HUES6 (cell line): ENCODE results near the gene ERICH3.

Experiments
- H3K27ac ChIP-seq: 2 replicates; pipeline ENCODE4 v1.7.0; 2013; ENCODE audit warnings: low read depth, mild to moderate bottlenecking, low read length, inconsistent platforms
- H3K27me3 ChIP-seq: 2 replicates; pipeline ENCODE4 v1.6.1; 2013; ENCODE audit warnings: low read length; ENCODE audit not compliant: control insufficient read depth, insufficient read depth
- H3K36me3 ChIP-seq: 2 replicates; pipeline ENCODE4 v1.6.1; 2013; ENCODE audit warnings: low read length; ENCODE audit not compliant: control insufficient read depth, insufficient read depth
- H3K4me1 ChIP-seq: 2 replicates; pipeline ENCODE4 v1.6.1; 2013; ENCODE audit warnings: low read length; ENCODE audit not compliant: control insufficient read depth, insufficient read depth
- H3K4me3 ChIP-seq: 2 replicates; pipeline ENCODE4 v1.5.1; 2013; ENCODE audit warnings: low read depth, low read length
- H3K9ac ChIP-seq: one replicate; pipeline ENCODE4 v1.6.1; 2013; ENCODE audit warnings: mild to moderate bottlenecking, low read length
- H3K9me3 ChIP-seq: 2 replicates; pipeline ENCODE4 v1.6.1; 2013; ENCODE audit warnings: low read depth, low read length; ENCODE audit not compliant: control insufficient read depth, insufficient read depth

Gene ERICH3

DNA sequence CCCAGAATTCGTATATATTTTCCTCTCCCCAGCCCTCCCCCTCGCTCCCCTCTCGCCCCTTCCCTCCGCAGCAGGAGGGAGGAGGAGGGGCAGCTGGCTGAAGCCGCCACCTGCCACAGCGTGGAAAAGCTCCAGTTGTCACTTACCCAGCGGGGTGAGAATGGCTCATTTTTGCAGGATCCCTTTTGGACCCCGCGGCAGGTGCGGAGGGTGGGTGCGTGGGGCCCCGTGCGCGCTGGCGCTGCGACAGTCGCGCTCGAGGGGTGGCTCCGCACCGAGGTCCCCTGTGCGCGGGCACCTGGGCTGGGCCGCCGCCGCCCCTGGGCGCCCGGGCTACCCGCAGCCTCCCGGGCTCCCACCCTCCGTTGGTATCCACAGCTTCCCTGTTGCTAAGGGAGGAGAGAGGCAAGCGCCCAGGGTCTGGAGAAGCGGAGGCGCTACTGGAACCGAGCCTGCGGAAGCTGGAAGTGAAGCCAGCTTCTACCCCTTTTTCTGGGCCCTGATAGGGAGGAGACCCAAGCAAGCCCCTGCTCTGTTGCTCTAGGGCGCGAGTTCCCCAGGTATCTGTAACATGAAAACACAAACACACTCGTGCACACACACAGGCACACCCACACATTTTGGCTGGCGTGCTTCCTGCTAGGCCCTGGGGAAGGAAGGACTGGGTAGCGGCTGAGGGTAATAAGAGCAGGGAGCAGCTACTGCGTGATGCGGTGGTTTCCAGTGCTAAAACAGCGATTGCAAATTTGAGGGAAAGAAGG is at the start of gene ERICH3:
ERICH3 (minus strand) TSS at position 442 of the 761 bp plus-strand sequence; CDS start at position 169, 273 bp downstream.
- Histone ChIP-seq H3K9ac (no peak within 1 kb of the TSS), H3K4me3 (peak within 1 kb of the TSS; percentile 53), H3K4me1 (peaks cover 8% of the 10 kb centered on the region), H3K36me3 (no peaks in the 10 kb centered on the region), H3K27ac (no peak within 1 kb of the TSS), H3K27me3 (peaks cover 26% of the 10 kb centered on the region), H3K9me3 (peaks cover 10% of the 10 kb centered on the region; the same call in 1 of the 2 replicates)

DNA sequence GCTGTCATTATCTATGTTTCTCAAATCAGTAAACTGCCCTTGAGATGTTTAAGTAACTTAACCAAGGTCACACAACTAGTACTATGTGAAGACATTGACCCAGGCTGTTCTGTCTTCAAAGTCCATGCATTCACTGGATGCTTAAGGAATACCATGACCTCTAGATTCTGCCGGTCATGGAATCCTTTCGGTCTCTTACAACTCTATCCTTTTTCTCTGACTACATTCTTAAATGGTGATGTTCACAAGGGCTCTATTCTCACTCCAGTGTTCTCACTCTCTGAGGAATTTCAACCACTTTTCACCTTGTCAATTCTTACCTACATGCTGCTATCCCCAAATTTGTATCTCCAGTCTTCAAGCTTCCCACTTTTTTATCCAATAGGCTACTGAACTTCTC is 44.0 kb upstream of the ERICH3 start:
- no peaks in the 10 kb centered on the region for H3K9me3 ChIP-seq
- 0 out of 2 replicates have a peak, but pooled peaks cover 5% of the 10 kb centered on the region for H3K4me1 ChIP-seq
- H3K9ac ChIP-seq, result no peak overlapping the region
- no peak overlapping the region for H3K27ac ChIP-seq
- H3K4me3 ChIP-seq, result no peak overlapping the region
- no peaks in the 10 kb centered on the region for H3K27me3 ChIP-seq
- peaks cover 59% of the 10 kb centered on the region for H3K36me3 ChIP-seq

- Histone ChIP-seq H3K9me3 (no peaks in the 10 kb centered on the region), H3K4me3 (no peak overlapping the region), H3K9ac (no peak overlapping the region), H3K4me1 (0 out of 2 replicates have a peak, but pooled peaks cover 5% of the 10 kb centered on the region), H3K36me3 (peaks cover 57% of the 10 kb centered on the region), H3K27ac (no peak overlapping the region), H3K27me3 (no peaks in the 10 kb centered on the region)
These were observed 43.2 kb upstream of the ERICH3 start for GRCh38 chr1:74716822-74717221.

GRCh38 chr1:74715806-74716205 is 42.2 kb upstream of the ERICH3 start:
- H3K27me3 ChIP-seq, result no peaks in the 10 kb centered on the region
- H3K9me3 ChIP-seq, result no peaks in the 10 kb centered on the region
- 0 out of 2 replicates have a peak, but pooled peaks cover 5% of the 10 kb centered on the region for H3K4me1 ChIP-seq
- no peak overlapping the region for H3K4me3 ChIP-seq
- peaks cover 54% of the 10 kb centered on the region for H3K36me3 ChIP-seq
- H3K9ac ChIP-seq, result no peak overlapping the region
- no peak overlapping the region for H3K27ac ChIP-seq

- Histone ChIP-seq H3K27ac (no peak overlapping the region), H3K27me3 (no peaks in the 10 kb centered on the region), H3K36me3 (peaks cover 52% of the 10 kb centered on the region), H3K4me3 (no peak overlapping the region), H3K9ac (no peak overlapping the region), H3K9me3 (no peaks in the 10 kb centered on the region), H3K4me1 (0 out of 2 replicates have a peak, but pooled peaks cover 5% of the 10 kb centered on the region)
These were observed 41.6 kb upstream of the ERICH3 start for GRCh38 chr1:74715236-74715502.

DNA sequence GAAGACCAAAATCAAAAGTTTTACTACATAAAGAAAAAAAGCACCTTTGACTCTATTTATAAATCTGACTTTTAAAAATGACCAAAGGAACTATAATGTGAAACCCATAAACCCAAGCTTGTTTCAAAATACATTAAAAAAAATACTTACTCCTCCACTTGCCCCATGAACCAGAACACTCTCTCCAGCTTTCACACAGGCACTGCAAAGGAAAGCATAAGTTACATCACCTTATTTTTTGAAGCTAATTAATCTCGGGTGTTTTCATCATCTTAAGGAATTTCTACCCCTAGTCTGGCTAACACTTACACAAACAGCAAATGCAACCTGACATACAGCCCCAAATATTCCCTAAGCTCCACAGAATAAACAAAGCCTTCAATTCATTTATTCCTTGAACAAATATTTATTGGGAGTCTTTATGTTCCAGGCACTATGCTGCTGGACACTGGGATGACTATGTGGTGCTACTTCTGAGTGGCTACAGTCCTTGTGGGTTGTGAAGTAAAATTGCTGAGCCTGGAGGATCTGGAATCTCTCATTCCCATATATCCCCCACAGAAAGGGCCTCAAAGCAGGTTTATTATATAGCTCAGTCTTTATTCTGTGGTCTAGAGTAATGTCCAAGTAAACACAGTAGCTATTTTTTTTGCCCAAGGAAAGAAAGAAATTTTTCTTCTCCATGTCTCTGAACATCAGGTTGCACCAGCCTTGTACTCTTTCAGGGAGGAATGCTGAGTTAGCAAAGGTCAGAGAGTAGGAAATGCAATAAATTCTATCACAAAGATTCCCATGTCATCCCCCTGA is 41.0 kb upstream of the ERICH3 start:
- 0 out of 2 replicates have a peak, but pooled peaks cover 5% of the 10 kb centered on the region for H3K4me1 ChIP-seq
- H3K9ac ChIP-seq, result no peak overlapping the region
- H3K27ac ChIP-seq, result no peak overlapping the region
- no peaks in the 10 kb centered on the region for H3K9me3 ChIP-seq
- no peaks in the 10 kb centered on the region for H3K27me3 ChIP-seq
- H3K36me3 ChIP-seq, result peaks cover 47% of the 10 kb centered on the region
- H3K4me3 ChIP-seq, result no peak overlapping the region

- no peaks in the 10 kb centered on the region for H3K9me3 ChIP-seq
- H3K4me3 ChIP-seq, result no peak overlapping the region
- no peak overlapping the region for H3K27ac ChIP-seq
- H3K4me1 ChIP-seq, result 0 out of 2 replicates have a peak, but pooled peaks cover 5% of the 10 kb centered on the region
- H3K27me3 ChIP-seq, result no peaks in the 10 kb centered on the region
- no peak overlapping the region for H3K9ac ChIP-seq
- H3K36me3 ChIP-seq, result peaks cover 47% of the 10 kb centered on the region
These were observed 40.3 kb upstream of the ERICH3 start for GRCh38 chr1:74713849-74714248.

DNA sequence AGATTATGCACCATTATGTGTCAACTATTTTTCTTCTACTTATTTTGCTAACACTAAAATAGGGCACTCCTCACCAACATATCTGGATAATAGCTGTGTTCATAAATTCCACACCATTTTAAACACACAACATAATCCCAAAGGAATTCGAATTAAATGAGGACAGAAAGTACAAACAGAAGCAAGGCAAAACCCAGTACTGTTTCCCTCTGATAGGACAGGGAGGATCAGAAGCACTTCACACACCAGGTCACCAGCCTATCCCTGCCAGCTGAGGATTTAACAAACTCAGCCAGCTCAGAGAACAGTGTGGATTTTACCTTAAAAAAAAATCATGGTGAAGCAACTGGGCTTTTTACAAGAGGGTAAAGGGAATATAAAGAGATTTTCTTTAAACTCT is 39.3 kb upstream of the ERICH3 start:
- Histone ChIP-seq H3K36me3 (peaks cover 38% of the 10 kb centered on the region), H3K9ac (no peak overlapping the region), H3K27ac (no peak overlapping the region)

GRCh38 chr1:74703386-74704182 is 30.0 kb upstream of the ERICH3 start:
- peaks cover 20% of the 10 kb centered on the region for H3K36me3 ChIP-seq
- no peak overlapping the region for H3K9ac ChIP-seq
- no peaks in the 10 kb centered on the region for H3K27me3 ChIP-seq
- no peaks in the 10 kb centered on the region for H3K9me3 ChIP-seq
- H3K4me1 ChIP-seq, result no peaks in the 10 kb centered on the region
- no peak overlapping the region for H3K4me3 ChIP-seq
- no peak overlapping the region for H3K27ac ChIP-seq

More for the DNA sequence above, 39.3 kb upstream of the ERICH3 start:
- H3K27me3 ChIP-seq, result no peaks in the 10 kb centered on the region
- no peak overlapping the region for H3K4me3 ChIP-seq
- H3K9me3 ChIP-seq, result no peaks in the 10 kb centered on the region
- H3K4me1 ChIP-seq, result 0 out of 2 replicates have a peak, but pooled peaks cover 5% of the 10 kb centered on the region

DNA sequence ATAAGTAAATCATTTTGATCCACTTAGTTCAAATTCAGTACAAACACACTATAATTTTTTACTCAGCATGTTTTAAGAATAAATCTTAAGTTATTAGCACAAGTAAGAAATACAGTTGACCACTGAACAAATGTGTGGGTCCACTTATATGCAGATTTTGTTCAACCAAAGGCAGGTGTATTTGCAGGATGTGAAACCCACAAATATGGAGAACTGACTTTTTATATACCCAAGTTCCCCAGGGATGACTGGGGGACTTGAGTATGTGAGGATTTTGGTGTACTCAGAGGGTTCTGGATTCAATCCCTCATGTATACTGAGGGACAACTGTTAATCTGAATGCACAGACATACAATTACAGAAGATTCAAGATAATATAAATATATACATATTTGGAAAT is 25.7 kb upstream of the ERICH3 start:
- peaks cover 6% of the 10 kb centered on the region; the same call in 1 of the 2 replicates for H3K36me3 ChIP-seq
- H3K4me3 ChIP-seq, result no peak overlapping the region
- no peaks in the 10 kb centered on the region for H3K4me1 ChIP-seq
- H3K27ac ChIP-seq, result no peak overlapping the region
- no peaks in the 10 kb centered on the region for H3K9me3 ChIP-seq
- no peak overlapping the region for H3K9ac ChIP-seq
- H3K27me3 ChIP-seq, result no peaks in the 10 kb centered on the region
